Measurements from ENCODE around the gene EYA2.

The EYA2 gene

GRCh38 chr20:47088335-47088734, 193.7 kb downstream of the EYA2 start:
- Histone ChIP-seq H3K27ac (no peak overlapping the region), H3K36me3 (peaks cover 0 to 10% (median 0%) of the 10 kb centered on the region in 3 donors), H3K9me3 (no peaks in the 10 kb centered on the region), H3K27me3 (no peaks in the 10 kb centered on the region), H3K4me3 (no peak overlapping the region), H3K4me1 (no peaks in the 10 kb centered on the region)
- no peak for TF ChIP-seq CTCF (IDR thresholded peaks at IDR 0.05)
- no peak for DNase-seq
- intact Hi-C loops (cut with DNase I; ENCODE audit: low total_unique reads) = no loop called here

GRCh38 chr20:47089151-47089550, 194.5 kb downstream of the EYA2 start:
- no peaks in the 10 kb centered on the region for H3K4me1 ChIP-seq
- peaks cover 0 to 16% (median 0%) of the 10 kb centered on the region in 3 donors for H3K36me3 ChIP-seq
- intact Hi-C loops (cut with DNase I; ENCODE audit: low total_unique reads) = no loop called here
- H3K27ac ChIP-seq = no peak overlapping the region
- H3K4me3 ChIP-seq = no peak overlapping the region
- no peak for DNase-seq
- no peaks in the 10 kb centered on the region for H3K9me3 ChIP-seq
- TF ChIP-seq CTCF (IDR thresholded peaks at IDR 0.05) = no peak
- H3K27me3 ChIP-seq = no peaks in the 10 kb centered on the region

GRCh38 chr20:47090835-47091234, 196.2 kb downstream of the EYA2 start:
- Histone ChIP-seq H3K27ac (no peak overlapping the region), H3K36me3 (peaks cover 0 to 16% (median 0%) of the 10 kb centered on the region in 3 donors), H3K9me3 (peaks cover 0 to 3% (median 0%) of the 10 kb centered on the region in 3 donors), H3K4me3 (no peak overlapping the region), H3K27me3 (no peaks in the 10 kb centered on the region), H3K4me1 (no peaks in the 10 kb centered on the region)
- intact Hi-C loops (cut with DNase I; ENCODE audit: low total_unique reads) = loop anchor here (10.0 kb wide), 1 partner anchor 206 kb away; no protein-coding TSS in a partner anchor
- no peak for TF ChIP-seq CTCF (IDR thresholded peaks at IDR 0.05)
- DNase-seq = no peak

- no peak for TF ChIP-seq CTCF (IDR thresholded peaks at IDR 0.05)
- Histone ChIP-seq H3K4me3 (no peak overlapping the region), H3K27ac (no peak overlapping the region), H3K4me1 (peaks cover 0 to 8% (median 0%) of the 10 kb centered on the region in 4 donors), H3K36me3 (peaks cover 0 to 16% (median 3%) of the 10 kb centered on the region in 3 donors), H3K27me3 (no peaks in the 10 kb centered on the region), H3K9me3 (peaks cover 0 to 15% (median 0%) of the 10 kb centered on the region in 3 donors)
- intact Hi-C loops (cut with DNase I; ENCODE audit: low total_unique reads) = loop anchor here (10.0 kb wide), 1 partner anchor 209 kb away; no protein-coding TSS in a partner anchor
- DNase-seq = no peak
Observed at GRCh38 chr20:47093320-47093966, 198.8 kb downstream of the EYA2 start.

- Histone ChIP-seq H3K27ac (no peak overlapping the region), H3K4me3 (no peak overlapping the region), H3K36me3 (peaks cover 0 to 8% (median 3%) of the 10 kb centered on the region in 3 donors), H3K27me3 (no peaks in the 10 kb centered on the region), H3K9me3 (peaks cover 0 to 15% (median 0%) of the 10 kb centered on the region in 3 donors), H3K4me1 (peaks cover 0 to 19% (median 8%) of the 10 kb centered on the region in 4 donors)
- TF ChIP-seq CTCF (IDR thresholded peaks at IDR 0.05) = no peak
- intact Hi-C loops (cut with DNase I; ENCODE audit: low total_unique reads) = loop anchor here (10.0 kb wide), 1 partner anchor 211 kb away; no protein-coding TSS in a partner anchor
- DNase-seq = no peak
Observed at GRCh38 chr20:47095690-47096089, 201.0 kb downstream of the EYA2 start.

Data from tibial artery (tissue), 4 donors.